ENCODE results near the gene OST4. TPM values are rescaled to one million over a fixed set of nuclear protein-coding genes. Genes with fewer than 3 reads are reported as not detected.

The OST4 gene
- total and polyA plus RNA-seq, 10 of the 15 experiments (the other 5 are each of a cell fraction or from before 2014, with no cell fraction given), result 270 to 1,543 (median 523) TPM

DNA sequence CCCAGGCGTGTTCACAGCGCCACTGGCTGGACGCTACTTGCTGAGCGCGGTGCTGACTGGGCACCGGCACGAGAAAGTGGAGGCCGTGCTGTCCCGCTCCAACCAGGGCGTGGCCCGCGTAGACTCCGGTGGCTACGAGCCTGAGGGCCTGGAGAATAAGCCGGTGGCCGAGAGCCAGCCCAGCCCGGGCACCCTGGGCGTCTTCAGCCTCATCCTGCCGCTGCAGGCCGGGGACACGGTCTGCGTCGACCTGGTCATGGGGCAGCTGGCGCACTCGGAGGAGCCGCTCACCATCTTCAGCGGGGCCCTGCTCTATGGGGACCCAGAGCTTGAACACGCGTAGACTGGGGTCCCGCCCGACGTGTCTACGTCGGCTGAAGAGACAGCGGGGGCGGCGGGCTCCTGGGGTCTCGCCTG lies 14.2 kb upstream of the OST4 start:
- in situ Hi-C loops (cut with MboI), result loop anchor here (10.0 kb wide), 1 partner anchor 121 kb away; no protein-coding TSS in a partner anchor
- BruUV-seq (replicated peaks), result no TSS peak
- DNase-seq (ENCODE audit: low read depth, low spot score), result no peak
- WGBS (ENCODE audit: insufficient coverage, insufficient replicate concordance, low lambda C conversion rate, missing lambda C conversion rate), result under 1% methylated on average over 32 of the region's 38 CpGs
- Histone ChIP-seq H3K27me3 (replicated peaks in 1 of 2; ENCODE audit: control insufficient read depth in 2 of 2, insufficient read depth in 2 of 2, low read length in 1 of 2) (no peaks in the 10 kb centered on the region), H3K4me2 (ENCODE audit: control insufficient read depth, insufficient read depth) (peak overlapping the region; percentile 99), H3K9me3 (replicated peaks; ENCODE audit: control insufficient read depth, insufficient read depth, low read length) (no peaks in the 10 kb centered on the region), H3K4me3 (peak overlapping the region; percentile 85), H3K27ac (ENCODE audit: control insufficient read depth, insufficient read depth) (peak overlapping the region; percentile 67), H3K9ac (ENCODE audit: control insufficient read depth, insufficient read depth, low read length) (peak overlapping the region; percentile 77), H3K79me2 (ENCODE audit: control insufficient read depth, insufficient read depth, low read length) (no peaks in the 10 kb centered on the region), H3K4me1 (ENCODE audit: control insufficient read depth, insufficient read depth, low read length) (peaks cover 24% of the 10 kb centered on the region), H4K20me1 (ENCODE audit: control insufficient read depth, insufficient read depth) (no peaks in the 10 kb centered on the region), H3K36me3 (ENCODE audit: control insufficient read depth in 2 of 2, insufficient read depth in 2 of 2, low read length in 1 of 2) (no peaks in the 10 kb centered on the region), H2AFZ (ENCODE audit: control insufficient read depth, low read depth, low read length) (peak overlapping the region; percentile 88)
- peak; percentile 45 for ATAC-seq
- ChIA-PET CTCF (interaction anchor here (0.5 to 8.6 kb wide), 11 partner anchors 11 to 194 kb away, joined by 3 to 85 read pairs (median 3); partner anchors contain the start of genes MAPRE3, OST4 and PRR30), POLR2A (interaction anchor here (1.1 to 3.4 kb wide), 3 partner anchors 35 to 123 kb away, joined by 3 to 12 read pairs (median 5); partner anchors contain the start of gene AGBL5), SMC1A (ENCODE audit: uncharacterized antibody, unreplicated experiment) (interaction anchor here (1.2 to 2.1 kb wide), 5 partner anchors 11 to 124 kb away, joined by 3 to 7 read pairs (median 6); partner anchors contain the start of gene AGBL5), RAD21 (ENCODE audit: unreplicated experiment) (interaction anchor here (0.5 to 2.5 kb wide), 8 partner anchors 34 to 194 kb away, joined by 3 to 11 read pairs (median 4); partner anchors contain the start of gene AGBL5)
- TF ChIP-seq SRF (IDR thresholded peaks at IDR 0.05; ENCODE audit: low read depth in 2 of 2, low read length in 2 of 2) (no peak), SMC3 (IDR thresholded peaks at IDR 0.05; ENCODE audit: borderline replicate concordance, low read length) (0 out of 2 replicates have a peak, but pooled peaks have one; percentile 21), ZSCAN29 (IDR thresholded peaks at IDR 0.05) (peak; percentile 90), BHLHE40 (IDR thresholded peaks at IDR 0.05; ENCODE audit: borderline replicate concordance in 1 of 2, low read depth in 2 of 2, low read length in 1 of 2) (peak; percentile 20 to 76; a peak in 2 of 4 replicates), MXI1 (IDR thresholded peaks at IDR 0.05; ENCODE audit: low read depth, low read length) (peak; percentile 6; the same call in 1 of the 2 replicates), RAD21 (IDR thresholded peaks at IDR 0.05; ENCODE audit: insufficient read depth, low read depth, low read length) (peak; percentile 60), CREM (IDR thresholded peaks at IDR 0.05; ENCODE audit: low read depth) (0 out of 2 replicates have a peak, but pooled peaks have one; percentile 11), BACH1 (IDR thresholded peaks at IDR 0.05; ENCODE audit: borderline replicate concordance) (peak; percentile 14; the same call in 1 of the 2 replicates), EGR1 (IDR thresholded peaks at IDR 0.05; ENCODE audit: borderline replicate concordance in 1 of 2, low read depth in 2 of 2, low read length in 2 of 2) (0 out of 3 replicates have a peak, but pooled peaks of 1 of the 2 experiments have one; percentile 8)
- TF ChIP-seq, protein P1, sequence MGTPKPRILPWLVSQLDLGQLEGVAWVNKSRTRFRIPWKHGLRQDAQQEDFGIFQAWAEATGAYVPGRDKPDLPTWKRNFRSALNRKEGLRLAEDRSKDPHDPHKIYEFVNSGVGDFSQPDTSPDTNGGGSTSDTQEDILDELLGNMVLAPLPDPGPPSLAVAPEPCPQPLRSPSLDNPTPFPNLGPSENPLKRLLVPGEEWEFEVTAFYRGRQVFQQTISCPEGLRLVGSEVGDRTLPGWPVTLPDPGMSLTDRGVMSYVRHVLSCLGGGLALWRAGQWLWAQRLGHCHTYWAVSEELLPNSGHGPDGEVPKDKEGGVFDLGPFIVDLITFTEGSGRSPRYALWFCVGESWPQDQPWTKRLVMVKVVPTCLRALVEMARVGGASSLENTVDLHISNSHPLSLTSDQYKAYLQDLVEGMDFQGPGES (IDR thresholded peaks at IDR 0.05), result no peak
- TF ChIP-seq, protein P2, sequence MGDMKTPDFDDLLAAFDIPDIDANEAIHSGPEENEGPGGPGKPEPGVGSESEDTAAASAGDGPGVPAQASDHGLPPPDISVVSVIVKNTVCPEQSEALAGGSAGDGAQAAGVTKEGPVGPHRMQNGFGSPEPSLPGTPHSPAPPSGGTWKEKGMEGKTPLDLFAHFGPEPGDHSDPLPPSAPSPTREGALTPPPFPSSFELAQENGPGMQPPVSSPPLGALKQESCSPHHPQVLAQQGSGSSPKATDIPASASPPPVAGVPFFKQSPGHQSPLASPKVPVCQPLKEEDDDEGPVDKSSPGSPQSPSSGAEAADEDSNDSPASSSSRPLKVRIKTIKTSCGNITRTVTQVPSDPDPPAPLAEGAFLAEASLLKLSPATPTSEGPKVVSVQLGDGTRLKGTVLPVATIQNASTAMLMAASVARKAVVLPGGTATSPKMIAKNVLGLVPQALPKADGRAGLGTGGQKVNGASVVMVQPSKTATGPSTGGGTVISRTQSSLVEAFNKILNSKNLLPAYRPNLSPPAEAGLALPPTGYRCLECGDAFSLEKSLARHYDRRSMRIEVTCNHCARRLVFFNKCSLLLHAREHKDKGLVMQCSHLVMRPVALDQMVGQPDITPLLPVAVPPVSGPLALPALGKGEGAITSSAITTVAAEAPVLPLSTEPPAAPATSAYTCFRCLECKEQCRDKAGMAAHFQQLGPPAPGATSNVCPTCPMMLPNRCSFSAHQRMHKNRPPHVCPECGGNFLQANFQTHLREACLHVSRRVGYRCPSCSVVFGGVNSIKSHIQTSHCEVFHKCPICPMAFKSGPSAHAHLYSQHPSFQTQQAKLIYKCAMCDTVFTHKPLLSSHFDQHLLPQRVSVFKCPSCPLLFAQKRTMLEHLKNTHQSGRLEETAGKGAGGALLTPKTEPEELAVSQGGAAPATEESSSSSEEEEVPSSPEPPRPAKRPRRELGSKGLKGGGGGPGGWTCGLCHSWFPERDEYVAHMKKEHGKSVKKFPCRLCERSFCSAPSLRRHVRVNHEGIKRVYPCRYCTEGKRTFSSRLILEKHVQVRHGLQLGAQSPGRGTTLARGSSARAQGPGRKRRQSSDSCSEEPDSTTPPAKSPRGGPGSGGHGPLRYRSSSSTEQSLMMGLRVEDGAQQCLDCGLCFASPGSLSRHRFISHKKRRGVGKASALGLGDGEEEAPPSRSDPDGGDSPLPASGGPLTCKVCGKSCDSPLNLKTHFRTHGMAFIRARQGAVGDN (IDR thresholded peaks at IDR 0.05), result no peak
- TF ChIP-seq, protein P3, sequence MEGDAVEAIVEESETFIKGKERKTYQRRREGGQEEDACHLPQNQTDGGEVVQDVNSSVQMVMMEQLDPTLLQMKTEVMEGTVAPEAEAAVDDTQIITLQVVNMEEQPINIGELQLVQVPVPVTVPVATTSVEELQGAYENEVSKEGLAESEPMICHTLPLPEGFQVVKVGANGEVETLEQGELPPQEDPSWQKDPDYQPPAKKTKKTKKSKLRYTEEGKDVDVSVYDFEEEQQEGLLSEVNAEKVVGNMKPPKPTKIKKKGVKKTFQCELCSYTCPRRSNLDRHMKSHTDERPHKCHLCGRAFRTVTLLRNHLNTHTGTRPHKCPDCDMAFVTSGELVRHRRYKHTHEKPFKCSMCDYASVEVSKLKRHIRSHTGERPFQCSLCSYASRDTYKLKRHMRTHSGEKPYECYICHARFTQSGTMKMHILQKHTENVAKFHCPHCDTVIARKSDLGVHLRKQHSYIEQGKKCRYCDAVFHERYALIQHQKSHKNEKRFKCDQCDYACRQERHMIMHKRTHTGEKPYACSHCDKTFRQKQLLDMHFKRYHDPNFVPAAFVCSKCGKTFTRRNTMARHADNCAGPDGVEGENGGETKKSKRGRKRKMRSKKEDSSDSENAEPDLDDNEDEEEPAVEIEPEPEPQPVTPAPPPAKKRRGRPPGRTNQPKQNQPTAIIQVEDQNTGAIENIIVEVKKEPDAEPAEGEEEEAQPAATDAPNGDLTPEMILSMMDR (IDR thresholded peaks at IDR 0.05 in 2 of 3, conservative IDR thresholded peaks at IDR 0.05 in 1 of 3; ENCODE audit: control insufficient read depth in 2 of 3, extremely low read depth in 1 of 3, insufficient read depth in 1 of 3, low read depth in 3 of 3, low read length in 3 of 3), result peak; percentile 39 to 73 (median 52); a peak in 4 of 6 replicates
- FAIRE-seq, result no peak
- intact Hi-C loops (cut with micrococcal nuclease; ENCODE audit: unreplicated experiment), result loop anchor here (1.0 kb wide), 2 partner anchors 35 to 124 kb away; no protein-coding TSS in a partner anchor
